H1 (cell line): Measurements from ENCODE around the gene AKAP12. TPM values are rescaled to one million over a fixed set of nuclear protein-coding genes. Genes with fewer than 3 reads are reported as not detected.

Experiments used
- CTCF ChIA-PET: fragments of 300-600 bp; sonication (Branson Sonifier 250); formaldehyde crosslinking; loops from one replicate; lab custom pipeline; 2021; ENCODE audit not compliant: partially characterized antibody; lab: Charles Lee
- POLR2A ChIA-PET: fragments of 300-600 bp; sonication (Branson Sonifier 250); formaldehyde crosslinking; loops from one replicate; lab custom pipeline; 2021; ENCODE audit warnings: inconsistent platforms; ENCODE audit not compliant: partially characterized antibody; lab: Charles Lee
- DNase-seq, 2 experiments: peaks; one replicate each; pipeline versions ENCODE4 v3.0.0 to v3.0.0-alpha.2; 2010 to 2022; ENCODE audit warnings: low spot score in 2 of 2, low read depth in 1 of 2, mixed read lengths in 1 of 2
- FAIRE-seq: peaks from 2 replicates; lab custom pipeline; 2011; peaks lifted over from hg19 to GRCh38; lab: Jason Lieb, UNC
- H2AFZ ChIP-seq: 2 replicates; pipeline ENCODE4 v1.8.1; 2012; ENCODE audit warnings: low read length, inconsistent platforms
- H2AK5ac ChIP-seq: 2 replicates; pipeline ENCODE4 v1.6.1; 2013; ENCODE audit warnings: low read depth, low read length
- H2BK120ac ChIP-seq: replicated peaks from 2 replicates; pipeline ENCODE3; 2013; ENCODE audit warnings: low read depth, low read length, inconsistent platforms
- H2BK12ac ChIP-seq: 2 replicates; pipeline ENCODE4 v1.6.1; 2013; ENCODE audit warnings: low read depth, low read length
- H2BK15ac ChIP-seq: 2 replicates; pipeline ENCODE4 v1.6.1; 2013; ENCODE audit warnings: low read length
- H2BK20ac ChIP-seq: 2 replicates; pipeline ENCODE4 v1.6.1; 2013; ENCODE audit warnings: low read length
- H2BK5ac ChIP-seq: 2 replicates; pipeline ENCODE4 v1.6.1; 2013; ENCODE audit warnings: low read depth, low read length
- H3K14ac ChIP-seq: 2 replicates; pipeline ENCODE4 v1.6.1; 2013; ENCODE audit warnings: inconsistent platforms; ENCODE audit not compliant: insufficient read length
- H3K18ac ChIP-seq: 2 replicates; pipeline ENCODE4 v1.6.1; 2013; ENCODE audit warnings: low read length; ENCODE audit errors: extremely low read depth
- H3K23ac ChIP-seq: 2 replicates; pipeline ENCODE4 v1.6.1; 2013; ENCODE audit warnings: inconsistent platforms; ENCODE audit not compliant: insufficient read length
- H3K23me2 ChIP-seq: 2 replicates; pipeline ENCODE4 v1.6.1; 2013; ENCODE audit warnings: low read depth, low read length
- H3K27ac ChIP-seq: 2 replicates; pipeline ENCODE4 v1.6.1; 2011; ENCODE audit warnings: low read depth, low read length, inconsistent platforms
- H3K27me3 ChIP-seq, 4 experiments: replicated peaks in 1 of 4; 1 replicate in 1 of 4; 2 replicates in 3 of 4; pipeline versions ENCODE4 v1.6.1 to v1.8.1; 2011 to 2013; ENCODE audit warnings: low read length in 3 of 4, mild to moderate bottlenecking in 3 of 4, inconsistent platforms in 2 of 4, mixed read lengths in 2 of 4, moderate library complexity in 1 of 4; ENCODE audit not compliant: control insufficient read depth in 3 of 4, insufficient read depth in 3 of 4; ENCODE audit errors: extremely low read depth in 1 of 4
- H3K36me3 ChIP-seq, 4 experiments: 2 replicates each; pipeline versions ENCODE4 v1.6.1 to v1.8.1; 2011 to 2013; ENCODE audit warnings: mild to moderate bottlenecking in 4 of 4, low read length in 3 of 4, moderate library complexity in 2 of 4, control low read depth in 1 of 4, inconsistent platforms in 1 of 4; ENCODE audit not compliant: insufficient read depth in 4 of 4, control insufficient read depth in 2 of 4
- H3K4ac ChIP-seq: replicated peaks from 2 replicates; pipeline ENCODE3; 2013; ENCODE audit warnings: low read length, low read depth, mixed read lengths, inconsistent platforms; ENCODE audit not compliant: insufficient read length
- H3K4me1 ChIP-seq, 4 experiments: replicated peaks in 1 of 4; 1 replicate in 1 of 4; 2 replicates in 3 of 4; pipeline versions ENCODE4 v1.6.1 to v1.8.1; 2011 to 2013; ENCODE audit warnings: low read length in 3 of 4, inconsistent platforms in 2 of 4, mixed read lengths in 1 of 4; ENCODE audit not compliant: insufficient read depth in 4 of 4, control insufficient read depth in 3 of 4
- H3K4me2 ChIP-seq, 2 experiments: 2 replicates each; pipeline versions ENCODE4 v1.6.1 to v1.8.1; 2011 to 2013; ENCODE audit warnings: low read depth in 2 of 2, low read length in 2 of 2, control low read depth in 1 of 2, inconsistent platforms in 1 of 2, mild to moderate bottlenecking in 1 of 2; ENCODE audit not compliant: insufficient read depth in 1 of 2
- H3K4me3 ChIP-seq, 4 experiments: fragments of 200-600, 300-600 bp in 1 of 4; sonication (generic), shearing (Covaris generic), sonication (Bioruptor Twin) in 1 of 4; 2 replicates each; pipeline versions ENCODE4 v1.5.1 to v1.8.1; 2011 to 2016; ENCODE audit warnings: low read length in 4 of 4, low read depth in 3 of 4, control low read depth in 2 of 4, inconsistent platforms in 2 of 4, mild to moderate bottlenecking in 2 of 4, mixed read lengths in 1 of 4, moderate library complexity in 1 of 4; ENCODE audit not compliant: insufficient read depth in 2 of 4; ENCODE audit errors: extremely low read depth in 1 of 4
- H3K56ac ChIP-seq: replicated peaks from 2 replicates; pipeline ENCODE3; 2013; ENCODE audit warnings: low read depth, mild to moderate bottlenecking, mixed read lengths, low read length, inconsistent platforms; ENCODE audit not compliant: insufficient read length
- H3K79me1 ChIP-seq: 2 replicates; pipeline ENCODE4 v1.6.1; 2013; ENCODE audit warnings: low read depth, low read length, control low read depth
- H3K79me2 ChIP-seq, 2 experiments: 2 replicates each; pipeline versions ENCODE4 v1.6.1 to v1.8.1; 2012 to 2013; ENCODE audit warnings: low read length in 2 of 2, mild to moderate bottlenecking in 2 of 2, inconsistent platforms in 1 of 2; ENCODE audit not compliant: insufficient read depth in 2 of 2, control insufficient read depth in 1 of 2
- H3K9ac ChIP-seq, 4 experiments: replicated peaks in 1 of 4; 1 replicate in 1 of 4; 2 replicates in 3 of 4; pipeline versions ENCODE4 v1.6.1 to v1.8.1; 2011 to 2013; ENCODE audit warnings: low read depth in 3 of 4, low read length in 3 of 4, control low read depth in 2 of 4, mild to moderate bottlenecking in 2 of 4, moderate library complexity in 2 of 4, inconsistent platforms in 1 of 4; ENCODE audit errors: extremely low read depth in 1 of 4
- H3K9me3 ChIP-seq, 2 experiments: 2 replicates each; pipeline versions ENCODE4 v1.6.1 to v1.8.1; 2012 to 2013; ENCODE audit warnings: mild to moderate bottlenecking in 2 of 2, moderate library complexity in 2 of 2, control low read depth in 1 of 2, inconsistent platforms in 1 of 2, low read depth in 1 of 2, low read length in 1 of 2, mixed read lengths in 1 of 2; ENCODE audit not compliant: insufficient read depth in 2 of 2
- H4K20me1 ChIP-seq, 2 experiments: replicated peaks in 1 of 2; 2 replicates each; pipeline versions ENCODE3 to v1.8.1; 2011 to 2013; ENCODE audit warnings: inconsistent platforms in 2 of 2, low read length in 2 of 2, mild to moderate bottlenecking in 1 of 2; ENCODE audit not compliant: insufficient read depth in 2 of 2, control insufficient read depth in 1 of 2
- H4K5ac ChIP-seq: 2 replicates; pipeline ENCODE4 v1.6.1; 2013; ENCODE audit warnings: low read length, low read depth, mixed read lengths, inconsistent platforms; ENCODE audit not compliant: insufficient read length
- H4K8ac ChIP-seq: 2 replicates; pipeline ENCODE4 v1.8.0; 2013; ENCODE audit warnings: mild to moderate bottlenecking, moderate library complexity, low read length, inconsistent platforms; ENCODE audit not compliant: insufficient read depth; ENCODE audit errors: extremely low read depth
- H4K91ac ChIP-seq: replicated peaks from 2 replicates; pipeline ENCODE3; 2013; ENCODE audit warnings: low read length, mixed read lengths, inconsistent platforms; ENCODE audit not compliant: insufficient read length
- CHD1 ChIP-seq: IDR thresholded peaks from 2 replicates; pipeline ENCODE4 v1.6.1; 2012; ENCODE audit warnings: low read depth, low read length, improper control_type of control experiment
- CTCF ChIP-seq, 3 experiments: IDR thresholded peaks; 1 replicate in 2 of 3; 2 replicates in 1 of 3; pipeline versions ENCODE4 v1.5.1 to v1.6.1; 2011; ENCODE audit warnings: low read length in 3 of 3, mild to moderate bottlenecking in 3 of 3, inconsistent platforms in 2 of 3, low read depth in 1 of 3, moderate library complexity in 1 of 3; ENCODE audit not compliant: insufficient read depth in 1 of 3; ENCODE audit errors: control extremely low read depth in 1 of 3
- E2F6 ChIP-seq: IDR thresholded peaks from 2 replicates; pipeline ENCODE4 v1.6.1; 2012; ENCODE audit warnings: inconsistent platforms
- GTF2F1 ChIP-seq: IDR thresholded peaks from 2 replicates; pipeline ENCODE4 v1.6.1; 2012; ENCODE audit warnings: low read depth, low read length, improper control_type of control experiment, borderline replicate concordance
- KDM4A ChIP-seq: IDR thresholded peaks from one replicate; pipeline ENCODE4 v1.7.1; 2012; ENCODE audit warnings: low read depth, mild to moderate bottlenecking, moderate library complexity, low read length, inconsistent platforms; ENCODE audit not compliant: severe bottlenecking
- RAD21 ChIP-seq, 2 experiments: IDR thresholded peaks in 1 of 2; conservative IDR thresholded peaks in 1 of 2; 2 replicates each; pipeline ENCODE4 v1.6.1; 2011; ENCODE audit warnings: low read depth in 2 of 2, low read length in 2 of 2, improper control_type of control experiment in 1 of 2, inconsistent platforms in 1 of 2, mild to moderate bottlenecking in 1 of 2, moderate library complexity in 1 of 2
- SUZ12 ChIP-seq: fragments of 200-600 bp; sonication (generic); IDR thresholded peaks from 2 replicates; pipeline ENCODE4 v1.6.1; 2012; ENCODE audit warnings: mild to moderate bottlenecking, inconsistent platforms, low read length, moderate library complexity, mixed read lengths
- WGBS, 2 experiments: shearing (Covaris generic) in 1 of 2; methylation state at CpG; one replicate each; pipeline versions ENCODE4 v1.1.6 to v1.1.7; 2013 to 2015; ENCODE audit warnings: low lambda C conversion rate in 2 of 2, mixed read lengths in 2 of 2, inconsistent platforms in 1 of 2, low coverage in 1 of 2, missing lambda C conversion rate in 1 of 2; ENCODE audit not compliant: insufficient replicate concordance in 2 of 2, insufficient coverage in 1 of 2, insufficient read length in 1 of 2; ENCODE audit errors: extremely low coverage in 1 of 2, missing lambda C conversion rate in 1 of 2; 5-methylcytosine and 5-hydroxymethylcytosine counted together
- polyA plus RNA-seq, 7 experiments: library from polyadenylated mRNA; depleted of rRNA in 3 of 7; stranded (reverse) in 5 of 7; unstranded in 2 of 7; fragments of >200 nt in 5 of 7; fragments of 200-250 nt in 2 of 7; gene quantifications; 1 replicate in 5 of 7; 2 replicates in 1 of 7; 4 replicates in 1 of 7; pipeline versions ENCODE4 v1.2.1 to v1.2.3, GENCODE V29; 2011 to 2013; ENCODE audit warnings: missing spikeins in 2 of 7, mixed read lengths in 2 of 7
- total RNA-seq: library from RNA; stranded (reverse); fragmentation: NEBNext Ultra II Directional; extraction: Animal tissue kit (Norgen Biotek cat#: 25700); gene quantifications from 2 replicates; pipeline ENCODE4 v1.2.1, GENCODE V29; 2021

The AKAP12 gene
- total and polyA plus RNA-seq, 2 of the 8 experiments (the other 6 are each of a cell fraction or from before 2014, with no cell fraction given) = 14.6 to 79.2 TPM

GRCh38 chr6:151240036-151240685 lies 394 bp downstream of the AKAP12 start:
- ChIA-PET POLR2A (interaction anchor here (0.6 to 4.3 kb wide), 34 partner anchors 8 to 314 kb away, joined by 3 to 42 read pairs (median 5); no protein-coding TSS in a partner anchor), CTCF (interaction anchor here (0.5 to 2.0 kb wide), 7 partner anchors 78 to 1080 kb away, joined by 3 to 8 read pairs (median 3); no protein-coding TSS in a partner anchor)
- Histone ChIP-seq H3K9me3 (no peaks in the 10 kb centered on the region), H4K5ac (peak overlapping the region; percentile 94), H3K27ac (peak overlapping the region; percentile 78), H3K23ac (no peak overlapping the region), H3K79me2 (peaks cover 0 to 36% of the 10 kb centered on the region in 2 experiments), H3K23me2 (peaks cover 15% of the 10 kb centered on the region), H3K4ac (no peak overlapping the region), H3K79me1 (peaks cover 3% of the 10 kb centered on the region; the same call in 1 of the 2 replicates), H2AK5ac (no peak overlapping the region), H2BK15ac (no peak overlapping the region), H3K56ac (no peak overlapping the region), H2BK5ac (peak overlapping the region; percentile 47; the same call in 1 of the 2 replicates), H4K91ac (peak overlapping the region; percentile 82), H3K4me1 (peaks cover 3 to 12% (median 9%) of the 10 kb centered on the region in 4 experiments; a peak in 6 of 7 replicates), H3K4me3 (peak overlapping the region; percentile 61 to 97 (median 92)), H4K8ac (peak overlapping the region; percentile 97), H3K9ac (peak overlapping the region; percentile 79 to 88 (median 83)), H2BK20ac (no peak overlapping the region), H3K4me2 (peak overlapping the region; percentile 74 to 98), H2AFZ (peak overlapping the region; percentile 94), H4K20me1 (peaks cover 0 to 2% of the 10 kb centered on the region in 2 experiments), H2BK120ac (no peak overlapping the region), H3K14ac (no peak overlapping the region), H3K18ac (peak overlapping the region; percentile 93; the same call in 1 of the 2 replicates), H3K27me3 (0 out of 7 replicates have a peak, but pooled peaks cover 0 to 3% (median 0%) of the 10 kb centered on the region in 4 experiments), H2BK12ac (no peak overlapping the region), H3K36me3 (no peaks in the 10 kb centered on the region)
- no peak for FAIRE-seq
- 2% methylated on average over 38 of the region's 60 CpGs; no CpG with 5 or more reads in 1 of the 2 experiments for WGBS, 2 experiments
- peak; percentile 81 to 85 for DNase-seq
- TF ChIP-seq GTF2F1 (0 out of 2 replicates have a peak, but pooled peaks have one; percentile 77), KDM4A (peak; percentile 39), CHD1 (no peak), RAD21 (IDR thresholded peaks at IDR 0.05 in 1 of 2, conservative IDR thresholded peaks at IDR 0.05 in 1 of 2; ENCODE audit: low read depth in 2 of 2, low read length in 2 of 2) (peak in 1 of 2 experiments; percentile 33; a peak in 3 of 4 replicates), E2F6 (peak; percentile 64), CTCF (IDR thresholded peaks at IDR 0.05; ENCODE audit: control extremely low read depth in 1 of 3, insufficient read depth in 1 of 3, low read depth in 1 of 3, low read length in 3 of 3) (peak in 1 of 3 experiments; percentile 24; a peak in 2 of 4 replicates), SUZ12 (no peak)
